Transverse colon (tissue), 4 donors: ENCODE results near the gene ANKS1B. TPM values are rescaled to one million over a fixed set of nuclear protein-coding genes. Genes with fewer than 3 reads are reported as not detected.
"Not testable (repeated sequence)": the region's sequence is repeated elsewhere in the genome, so short reads cannot be mapped to it uniquely, and the experiment has no call there.

Source experiments
- DNase-seq: peaks from one replicate; pipeline ENCODE4 v3.0.0-alpha.2; 2019
- H3K27ac ChIP-seq, 4 donors: fragments of 200-600 bp; sonication (generic); 2 replicates each; pipeline ENCODE4 v1.5.1; 2016 to 2018; ENCODE audit warnings: inconsistent platforms in 4 of 4
- H3K27me3 ChIP-seq: fragments of 200-600 bp; sonication (generic); 2 replicates; pipeline ENCODE4 v1.5.1; 2017; ENCODE audit warnings: inconsistent platforms
- H3K36me3 ChIP-seq, 4 donors: fragments of 200-600 bp; sonication (generic); 2 replicates each; pipeline ENCODE4 v1.5.1; 2017 to 2019; ENCODE audit warnings: inconsistent platforms in 4 of 4
- H3K4me1 ChIP-seq, 4 donors: fragments of 200-600 bp; sonication (generic); 2 replicates each; pipeline ENCODE4 v1.5.1; 2017 to 2020; ENCODE audit warnings: inconsistent platforms in 4 of 4
- H3K4me3 ChIP-seq, 4 donors: fragments of 200-600 bp; sonication (generic); 1 replicate in 1 of 4; 2 replicates in 3 of 4; pipeline versions ENCODE4 v1.5.1 to v1.6.1; 2017 to 2019; ENCODE audit warnings: inconsistent platforms in 4 of 4
- H3K9me3 ChIP-seq, 2 donors: fragments of 200-600 bp; sonication (generic); 2 replicates each; pipeline ENCODE4 v1.5.1; 2017 to 2019; ENCODE audit warnings: inconsistent platforms in 2 of 2
- EP300 ChIP-seq: sonication (generic); formaldehyde crosslinking; IDR thresholded peaks from one replicate; pipeline ENCODE4 v1.6.1; 2017; ENCODE audit warnings: antibody characterized with exemption, low read depth
- POLR2A ChIP-seq: fragments of 450-650 bp; IDR thresholded peaks from one replicate; pipeline ENCODE4 v1.6.1; 2016; ENCODE audit warnings: antibody characterized with exemption, mild to moderate bottlenecking, moderate library complexity
- POLR2AphosphoS5 ChIP-seq, 3 donors: sonication (generic); formaldehyde crosslinking; IDR thresholded peaks; one replicate each; pipeline ENCODE4 v1.6.1; 2016; ENCODE audit warnings: antibody characterized with exemption in 3 of 3
- WGBS, 2 donors: methylation state at CpG; one replicate each; pipeline ENCODE4 v1.1.5; 2018; ENCODE audit warnings: low coverage in 1 of 2; 5-methylcytosine and 5-hydroxymethylcytosine counted together
- in situ Hi-C, 4 donors: fragments of 200-750 bp; cut with MboI; loops; one replicate each; pipeline versions ENCODE4 v1.15.0 to v1.15.1; 2017; ENCODE audit warnings: low sequenced_read_pairs in 3 of 4, low pct_ligation_motif_present in 1 of 4, low pct_unique_long_range_greater_than_20kb in 1 of 4
- intact Hi-C: fragments of 100-400 bp; cut with DNase I; formaldehyde crosslinking; loops from one replicate; pipeline ENCODE4 v1.15.1; 2023; ENCODE audit warnings: low total_unique reads
- total RNA-seq, 4 donors: library from RNA; depleted of rRNA; stranded (reverse); fragments of >200 nt; gene quantifications; one replicate each; pipeline ENCODE4 v1.1.0, GENCODE V29; 2016
- TF ChIP-seq, protein P1 (sequence below), 5 experiments: fragments of 200-600 bp in 3 of 5; fragments of 450-650 bp in 2 of 5; sonication (generic) in 3 of 5; IDR thresholded peaks; 1 replicate in 2 of 5; 2 replicates in 3 of 5; pipeline ENCODE4 v1.5.1; 2016 to 2017; ENCODE audit warnings: antibody characterized with exemption in 5 of 5, inconsistent platforms in 3 of 5, mild to moderate bottlenecking in 2 of 5, moderate library complexity in 1 of 5

The ANKS1B gene
- total RNA-seq, 4 donors from 2014 or later = 1.4 to 6.4 (median 3.5) TPM; not detected in 1

- in situ Hi-C loops = no loop called here
- TF ChIP-seq EP300 (no peak), POLR2A (no peak), POLR2AphosphoS5 (IDR thresholded peaks at IDR 0.05) (no peak)
- TF ChIP-seq, protein P1, sequence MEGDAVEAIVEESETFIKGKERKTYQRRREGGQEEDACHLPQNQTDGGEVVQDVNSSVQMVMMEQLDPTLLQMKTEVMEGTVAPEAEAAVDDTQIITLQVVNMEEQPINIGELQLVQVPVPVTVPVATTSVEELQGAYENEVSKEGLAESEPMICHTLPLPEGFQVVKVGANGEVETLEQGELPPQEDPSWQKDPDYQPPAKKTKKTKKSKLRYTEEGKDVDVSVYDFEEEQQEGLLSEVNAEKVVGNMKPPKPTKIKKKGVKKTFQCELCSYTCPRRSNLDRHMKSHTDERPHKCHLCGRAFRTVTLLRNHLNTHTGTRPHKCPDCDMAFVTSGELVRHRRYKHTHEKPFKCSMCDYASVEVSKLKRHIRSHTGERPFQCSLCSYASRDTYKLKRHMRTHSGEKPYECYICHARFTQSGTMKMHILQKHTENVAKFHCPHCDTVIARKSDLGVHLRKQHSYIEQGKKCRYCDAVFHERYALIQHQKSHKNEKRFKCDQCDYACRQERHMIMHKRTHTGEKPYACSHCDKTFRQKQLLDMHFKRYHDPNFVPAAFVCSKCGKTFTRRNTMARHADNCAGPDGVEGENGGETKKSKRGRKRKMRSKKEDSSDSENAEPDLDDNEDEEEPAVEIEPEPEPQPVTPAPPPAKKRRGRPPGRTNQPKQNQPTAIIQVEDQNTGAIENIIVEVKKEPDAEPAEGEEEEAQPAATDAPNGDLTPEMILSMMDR (IDR thresholded peaks at IDR 0.05) = no peak
- no peaks in the 10 kb centered on the region for H3K27me3 ChIP-seq
- no peak for DNase-seq
- no peaks in the 10 kb centered on the region for H3K36me3 ChIP-seq
- no peaks in the 10 kb centered on the region for H3K9me3 ChIP-seq
- intact Hi-C loops = no loop called here
- no peak overlapping the region for H3K4me3 ChIP-seq
- no peaks in the 10 kb centered on the region for H3K4me1 ChIP-seq
- H3K27ac ChIP-seq = no peak overlapping the region
Measured at GRCh38 chr12:98970950-98971349, 1013.8 kb downstream of the ANKS1B start.

DNA sequence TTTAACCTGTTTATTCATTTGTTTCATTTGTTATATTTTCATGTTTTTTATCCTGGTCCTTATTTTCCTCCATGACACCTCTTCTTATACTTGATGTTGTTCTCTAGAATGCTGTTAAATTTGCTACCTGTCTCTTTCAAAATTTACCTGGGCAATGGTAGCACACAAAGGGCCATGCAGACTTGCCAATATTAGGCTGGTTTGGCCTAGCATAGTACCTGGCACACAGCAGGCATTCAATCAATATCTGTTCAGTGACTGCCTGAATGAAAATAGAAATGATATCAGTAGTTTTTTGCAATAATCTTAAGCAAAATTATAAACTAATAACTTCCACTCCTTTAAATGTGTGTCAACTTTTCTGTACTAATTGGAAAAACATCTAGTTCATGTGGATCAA, 1014.5 kb downstream of the ANKS1B start:
- no peak for DNase-seq
- Histone ChIP-seq H3K27me3 (no peaks in the 10 kb centered on the region), H3K4me1 (no peaks in the 10 kb centered on the region), H3K27ac (no peak overlapping the region), H3K9me3 (no peaks in the 10 kb centered on the region), H3K4me3 (no peak overlapping the region), H3K36me3 (no peaks in the 10 kb centered on the region)
- TF ChIP-seq, protein P1 (IDR thresholded peaks at IDR 0.05) = no peak
- TF ChIP-seq POLR2AphosphoS5 (IDR thresholded peaks at IDR 0.05) (no peak), EP300 (no peak), POLR2A (no peak)
- intact Hi-C loops (no loop called here), in situ Hi-C loops (no loop called here)

GRCh38 chr12:98968896-98969295, 1015.8 kb downstream of the ANKS1B start:
- TF ChIP-seq POLR2AphosphoS5 (IDR thresholded peaks at IDR 0.05) (no peak), POLR2A (no peak), EP300 (no peak)
- TF ChIP-seq, protein P1 (IDR thresholded peaks at IDR 0.05) = no peak
- intact Hi-C loops (no loop called here), in situ Hi-C loops (no loop called here)
- Histone ChIP-seq H3K9me3 (no peaks in the 10 kb centered on the region), H3K36me3 (no peaks in the 10 kb centered on the region), H3K27me3 (no peaks in the 10 kb centered on the region), H3K4me3 (no peak overlapping the region), H3K27ac (no peak overlapping the region), H3K4me1 (no peaks in the 10 kb centered on the region)
- 84 to 100% methylated on average over 1 to 2 of the region's 2 CpGs for WGBS, 2 donors
- DNase-seq = no peak

- H3K4me3 ChIP-seq, H3K27ac ChIP-seq, H3K27me3 ChIP-seq, DNase-seq, in situ Hi-C loops, H3K36me3 ChIP-seq, H3K4me1 ChIP-seq, H3K9me3 ChIP-seq, intact Hi-C loops: not testable (repeated sequence)
- WGBS, 2 donors = 94% methylated on average over 5 of the region's 5 CpGs; no CpG with 5 or more reads in 1 of the 2 donors
Measured at GRCh38 chr12:98957135-98957534, 1027.6 kb downstream of the ANKS1B start.

DNA sequence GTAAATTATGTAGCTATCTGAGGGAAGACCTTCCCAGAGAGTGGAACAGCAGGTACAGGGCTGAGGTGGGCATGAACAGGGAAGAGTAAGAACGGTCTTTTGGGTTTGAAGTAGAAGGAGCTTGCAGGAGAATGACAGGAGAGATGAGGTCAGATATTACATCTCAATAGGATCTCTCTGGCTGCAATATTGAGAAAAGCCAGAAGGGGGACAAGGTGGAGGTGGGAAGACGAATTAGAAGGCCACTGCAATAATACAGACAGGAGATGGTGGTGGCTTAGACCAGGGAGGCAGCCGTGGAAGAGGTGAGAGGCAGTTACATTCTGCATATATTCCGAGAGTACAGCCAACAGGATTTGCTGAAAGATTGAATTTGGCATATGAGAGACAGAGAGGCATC, 1029.5 kb downstream of the ANKS1B start:
- Histone ChIP-seq H3K27me3 (no peaks in the 10 kb centered on the region), H3K4me3 (no peak overlapping the region), H3K36me3 (no peaks in the 10 kb centered on the region), H3K27ac (no peak overlapping the region), H3K9me3 (no peaks in the 10 kb centered on the region), H3K4me1 (no peaks in the 10 kb centered on the region)
- TF ChIP-seq, protein P1 (IDR thresholded peaks at IDR 0.05) = peak in 1 of 5 experiments; percentile 12
- no peak for TF ChIP-seq EP300
- in situ Hi-C loops = no loop called here
- intact Hi-C loops = no loop called here
- WGBS, 2 donors = 40 to 46% methylated on average over 3 to 4 of the region's 4 CpGs
- DNase-seq = no peak
